Caco-2 (cell line): ENCODE measurements around the gene TSEN34. TPM values are rescaled to one million over a fixed set of nuclear protein-coding genes. Genes with fewer than 3 reads are reported as not detected.

Experiments used
- BruUV-seq: library from RNA; stranded (reverse); fragments of 400-500 nt; replicated peaks from 2 replicates; lab custom pipeline; 2021; lab: Mats Ljungman, UMichigan
- CTCF ChIA-PET: fragments of 300-600 bp; sonication (Branson Sonifier 250); formaldehyde crosslinking; loops from one replicate; lab custom pipeline; 2022; ENCODE audit warnings: antibody characterized with exemption; lab: Charles Lee
- POLR2A ChIA-PET: fragments of 300-600 bp; sonication (Branson Sonifier 250); formaldehyde crosslinking; loops from one replicate; lab custom pipeline; 2022; ENCODE audit warnings: antibody characterized with exemption; lab: Charles Lee
- DNase-seq, 2 experiments: peaks; one replicate each; pipeline versions ENCODE4 v3.0.0 to v3.0.0-alpha.2; 2020 to 2022
- H3K27me3 ChIP-seq: replicated peaks from 2 replicates; pipeline ENCODE4 v1.6.0; 2011; ENCODE audit warnings: low read length; ENCODE audit not compliant: control insufficient read depth, insufficient read depth
- H3K36me3 ChIP-seq: 2 replicates; pipeline ENCODE4 v1.5.1; 2011; ENCODE audit warnings: low read length; ENCODE audit not compliant: control insufficient read depth, insufficient read depth
- H3K4me1 ChIP-seq: fragments of 250-450 bp; sonication (Bioruptor Pico); 2 replicates; pipeline ENCODE4 v1.5.1; 2020; ENCODE audit warnings: mild to moderate bottlenecking
- H3K4me3 ChIP-seq: 2 replicates; pipeline ENCODE4 v1.5.1; 2011; ENCODE audit warnings: low read depth, mild to moderate bottlenecking, control low read depth, low read length
- H3K9me3 ChIP-seq: fragments of 250-450 bp; sonication (Bioruptor Pico); 2 replicates; pipeline ENCODE4 v1.5.1; 2020; ENCODE audit warnings: mild to moderate bottlenecking, moderate library complexity
- H3K27ac Mint-ChIP-seq: one replicate; pipeline ENCODE4 v1.8.0; 2022; ENCODE audit warnings: mixed read lengths; ENCODE audit not compliant: unreplicated experiment
- H3K27me3 Mint-ChIP-seq: one replicate; pipeline ENCODE4 v1.8.0; 2022; ENCODE audit warnings: mixed read lengths; ENCODE audit not compliant: insufficient read depth, unreplicated experiment
- H3K36me3 Mint-ChIP-seq: one replicate; pipeline ENCODE4 v1.8.0; 2022; ENCODE audit warnings: mild to moderate bottlenecking, mixed read lengths; ENCODE audit not compliant: insufficient read depth, unreplicated experiment
- H3K4me1 Mint-ChIP-seq: one replicate; pipeline ENCODE4 v1.8.0; 2022; ENCODE audit warnings: low read depth, mixed read lengths; ENCODE audit not compliant: unreplicated experiment
- H3K4me3 Mint-ChIP-seq: one replicate; pipeline ENCODE4 v1.8.0; 2022; ENCODE audit warnings: mild to moderate bottlenecking, moderate library complexity, mixed read lengths; ENCODE audit not compliant: unreplicated experiment
- H3K9me3 Mint-ChIP-seq: one replicate; pipeline ENCODE4 v1.8.0; 2022; ENCODE audit warnings: mixed read lengths; ENCODE audit not compliant: unreplicated experiment
- CTCF ChIP-seq, 2 experiments: fragments of 200-600 bp in 1 of 2; IDR thresholded peaks; 1 replicate in 1 of 2; 2 replicates in 1 of 2; pipeline versions ENCODE4 v1.5.1 to v1.8.0; 2011 to 2022; ENCODE audit warnings: antibody characterized with exemption in 1 of 2, control low read depth in 1 of 2, inconsistent platforms in 1 of 2, low read depth in 1 of 2, low read length in 1 of 2, mild to moderate bottlenecking in 1 of 2, moderate library complexity in 1 of 2; ENCODE audit not compliant: insufficient read depth in 1 of 2, severe bottlenecking in 1 of 2, unreplicated experiment in 1 of 2
- intact Hi-C: fragments of 100-400 bp; cut with micrococcal nuclease; formaldehyde crosslinking; loops from one replicate; pipeline ENCODE4 v1.10.0; 2022; ENCODE audit not compliant: unreplicated experiment
- total RNA-seq: library from RNA; stranded (reverse); gene quantifications from 2 replicates; pipeline ENCODE4 v1.2.3, GENCODE V29; 2022

Gene TSEN34
- total RNA-seq, 1 experiment from 2014 or later, result 42.6 TPM

DNA sequence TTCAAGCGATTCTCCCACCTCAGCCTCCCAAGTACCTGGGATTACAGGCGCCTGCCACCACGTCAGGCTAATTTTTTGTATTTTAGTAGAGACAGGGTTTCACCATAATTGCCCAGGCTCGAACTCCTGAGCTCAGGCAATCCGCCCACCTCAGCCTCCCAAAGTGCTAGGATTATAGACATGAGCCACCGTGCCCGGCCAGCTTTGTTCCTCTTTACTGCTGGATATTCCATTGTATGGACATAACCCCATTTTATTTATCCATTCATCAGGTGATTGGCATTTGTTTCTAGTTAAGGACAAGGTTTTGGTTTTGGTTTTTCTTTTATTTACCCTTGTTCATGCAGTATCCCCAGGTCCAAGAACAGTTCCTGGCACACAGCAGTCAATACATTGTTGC, 5.4 kb downstream of the TSEN34 start:
- Histone ChIP-seq H3K9me3 (no peaks in the 10 kb centered on the region), H3K36me3 (peaks cover 1% of the 10 kb centered on the region; the same call in 1 of the 2 replicates), H3K27me3 (no peaks in the 10 kb centered on the region), H3K4me3 (no peak overlapping the region), H3K4me1 (no peaks in the 10 kb centered on the region)
- Mint-ChIP-seq H3K9me3 (no peaks in the 10 kb centered on the region), H3K36me3 (peaks cover 64% of the 10 kb centered on the region), H3K27ac (no peak overlapping the region), H3K4me3 (no peak overlapping the region), H3K4me1 (peaks cover 24% of the 10 kb centered on the region), H3K27me3 (no peaks in the 10 kb centered on the region)
- no TSS peak for BruUV-seq
- DNase-seq, result no peak
- ChIA-PET POLR2A (no interaction called here), CTCF (no interaction called here)
- intact Hi-C loops, result no loop called here
- no peak for TF ChIP-seq CTCF (IDR thresholded peaks at IDR 0.05; ENCODE audit: insufficient read depth in 1 of 2, low read depth in 1 of 2, low read length in 1 of 2, severe bottlenecking in 1 of 2, unreplicated experiment in 1 of 2)

DNA sequence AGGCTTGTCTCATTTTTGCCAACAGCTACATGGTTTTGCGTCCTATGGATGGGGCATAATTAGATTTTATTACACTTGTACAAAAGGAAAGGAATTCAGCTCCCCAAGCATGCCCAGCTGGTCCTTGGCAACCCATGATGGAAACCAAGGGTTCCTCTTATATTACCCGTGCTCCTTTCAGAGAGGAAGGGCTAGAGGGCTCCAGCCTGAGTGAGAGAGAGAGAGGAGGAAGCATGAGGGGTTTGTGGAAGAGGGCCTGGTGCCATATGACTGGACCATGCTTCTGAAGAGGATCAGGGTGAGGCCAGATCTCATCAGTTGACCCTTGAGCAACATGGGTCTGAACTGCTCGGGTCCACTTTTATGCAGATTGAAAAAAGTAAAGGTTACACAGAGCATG, 6.0 kb downstream of the TSEN34 start:
- Histone ChIP-seq H3K9me3 (no peaks in the 10 kb centered on the region), H3K4me1 (peaks cover 5% of the 10 kb centered on the region), H3K27me3 (no peaks in the 10 kb centered on the region), H3K36me3 (peaks cover 1% of the 10 kb centered on the region; the same call in 1 of the 2 replicates), H3K4me3 (no peak overlapping the region)
- intact Hi-C loops, result no loop called here
- CTCF ChIA-PET, result no interaction called here
- Mint-ChIP-seq H3K36me3 (peaks cover 64% of the 10 kb centered on the region), H3K4me3 (no peak overlapping the region), H3K27me3 (no peaks in the 10 kb centered on the region), H3K27ac (no peak overlapping the region), H3K9me3 (no peaks in the 10 kb centered on the region), H3K4me1 (peaks cover 18% of the 10 kb centered on the region)
- no peak for DNase-seq
- no TSS peak for BruUV-seq
- POLR2A ChIA-PET, result no interaction called here
- TF ChIP-seq CTCF (IDR thresholded peaks at IDR 0.05; ENCODE audit: insufficient read depth in 1 of 2, low read depth in 1 of 2, low read length in 1 of 2, severe bottlenecking in 1 of 2, unreplicated experiment in 1 of 2), result no peak

DNA sequence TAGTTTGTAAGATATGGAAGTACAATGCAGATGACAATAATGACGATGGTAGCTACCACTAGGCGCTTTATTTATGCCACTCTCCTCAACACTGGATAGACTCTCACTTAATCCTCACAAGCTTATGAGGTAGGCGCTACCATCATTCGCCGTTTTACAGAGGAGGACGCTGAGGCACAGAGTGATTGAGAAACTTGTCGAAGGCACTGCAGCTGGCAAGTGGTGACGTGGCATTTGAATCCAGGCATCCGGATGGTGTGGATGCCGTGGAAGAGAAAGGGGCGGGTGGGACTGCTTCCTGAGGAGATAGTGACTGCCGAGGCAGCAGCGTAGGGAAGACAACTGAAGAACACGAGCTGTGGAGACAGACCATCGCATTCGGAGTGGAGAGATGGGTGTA, 8.3 kb downstream of the TSEN34 start:
- peak overlapping the region; percentile 89 for H3K4me3 Mint-ChIP-seq
- peaks cover 70% of the 10 kb centered on the region for H3K36me3 Mint-ChIP-seq
- peaks cover 18% of the 10 kb centered on the region for H3K4me1 Mint-ChIP-seq
- intact Hi-C loops, result no loop called here
- no peaks in the 10 kb centered on the region for H3K9me3 Mint-ChIP-seq
- Histone ChIP-seq H3K4me3 (no peak overlapping the region), H3K4me1 (peaks cover 25% of the 10 kb centered on the region), H3K9me3 (no peaks in the 10 kb centered on the region), H3K27me3 (no peaks in the 10 kb centered on the region), H3K36me3 (peaks cover 11% of the 10 kb centered on the region)
- DNase-seq, result no peak
- CTCF ChIA-PET, result no interaction called here
- peak overlapping the region; percentile 86 for H3K27ac Mint-ChIP-seq
- BruUV-seq, result no TSS peak
- no peak for TF ChIP-seq CTCF (IDR thresholded peaks at IDR 0.05; ENCODE audit: insufficient read depth in 1 of 2, low read depth in 1 of 2, low read length in 1 of 2, severe bottlenecking in 1 of 2, unreplicated experiment in 1 of 2)
- POLR2A ChIA-PET, result interaction anchor here (4.4 kb wide), 1 partner anchor 9 kb away, joined by 98 read pairs; the partner anchor contains the start of genes MBOAT7 and TSEN34
- H3K27me3 Mint-ChIP-seq, result no peaks in the 10 kb centered on the region
